WERI-Rb-1 (cell line): ENCODE data around the gene VCL.
"Not testable (repeated sequence)": the region's sequence is repeated elsewhere in the genome, so short reads cannot be mapped to it uniquely, and the experiment has no call there.

Source experiments
- DNase-seq: peaks from one replicate; pipeline ENCODE4 v3.0.0-alpha.2; 2020
- H3K27ac ChIP-seq: fragments of 250-450 bp; sonication (Bioruptor Pico); 2 replicates; pipeline ENCODE4 v1.5.1; 2020; ENCODE audit warnings: mild to moderate bottlenecking, moderate library complexity
- H3K27me3 ChIP-seq: fragments of 250-450 bp; sonication (Bioruptor Pico); 2 replicates; pipeline ENCODE4 v1.5.1; 2021; ENCODE audit warnings: mild to moderate bottlenecking, low read depth, moderate library complexity; ENCODE audit not compliant: insufficient read depth, severe bottlenecking
- H3K36me3 ChIP-seq: fragments of 250-450 bp; sonication (Bioruptor Pico); 2 replicates; pipeline ENCODE4 v1.5.1; 2020; ENCODE audit warnings: mild to moderate bottlenecking, moderate library complexity
- H3K4me3 ChIP-seq: 2 replicates; pipeline ENCODE4 v1.5.1; 2011; ENCODE audit warnings: low read depth, mild to moderate bottlenecking, control low read depth, low read length
- H3K9me3 ChIP-seq: fragments of 250-450 bp; sonication (Bioruptor Pico); 2 replicates; pipeline ENCODE4 v1.5.1; 2021; ENCODE audit warnings: mild to moderate bottlenecking, moderate library complexity; ENCODE audit not compliant: severe bottlenecking
- TF ChIP-seq, protein P1 (sequence below): IDR thresholded peaks from 2 replicates; pipeline ENCODE4 v1.5.1; 2011; ENCODE audit warnings: low read depth, mild to moderate bottlenecking, control low read depth, inconsistent platforms, low read length

Gene VCL

DNA sequence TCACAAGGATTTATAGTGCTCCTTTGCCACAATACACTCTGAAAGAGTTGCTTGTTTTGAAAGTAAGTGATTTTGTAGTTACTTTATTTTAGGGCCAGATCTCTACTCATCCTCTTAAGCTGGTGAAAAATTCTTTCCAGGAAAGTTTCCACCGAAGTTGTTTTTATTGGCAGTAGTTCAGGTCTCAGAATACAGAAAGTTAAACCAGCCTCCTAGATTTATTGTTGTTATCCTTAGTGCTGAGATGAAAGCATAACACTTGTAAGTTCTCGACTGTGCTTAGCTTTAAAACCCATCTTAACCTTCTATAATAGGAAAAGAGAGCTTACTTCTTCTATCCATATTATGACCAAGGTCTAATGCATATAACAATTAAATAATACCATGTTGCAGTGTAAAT is 147.2 kb downstream of the VCL start:
- Histone ChIP-seq H3K4me3 (no peak overlapping the region), H3K27ac (no peak overlapping the region), H3K9me3 (no peaks in the 10 kb centered on the region), H3K36me3 (peaks cover 26% of the 10 kb centered on the region), H3K27me3 (no peaks in the 10 kb centered on the region)
- DNase-seq: no peak
- TF ChIP-seq, protein P1, sequence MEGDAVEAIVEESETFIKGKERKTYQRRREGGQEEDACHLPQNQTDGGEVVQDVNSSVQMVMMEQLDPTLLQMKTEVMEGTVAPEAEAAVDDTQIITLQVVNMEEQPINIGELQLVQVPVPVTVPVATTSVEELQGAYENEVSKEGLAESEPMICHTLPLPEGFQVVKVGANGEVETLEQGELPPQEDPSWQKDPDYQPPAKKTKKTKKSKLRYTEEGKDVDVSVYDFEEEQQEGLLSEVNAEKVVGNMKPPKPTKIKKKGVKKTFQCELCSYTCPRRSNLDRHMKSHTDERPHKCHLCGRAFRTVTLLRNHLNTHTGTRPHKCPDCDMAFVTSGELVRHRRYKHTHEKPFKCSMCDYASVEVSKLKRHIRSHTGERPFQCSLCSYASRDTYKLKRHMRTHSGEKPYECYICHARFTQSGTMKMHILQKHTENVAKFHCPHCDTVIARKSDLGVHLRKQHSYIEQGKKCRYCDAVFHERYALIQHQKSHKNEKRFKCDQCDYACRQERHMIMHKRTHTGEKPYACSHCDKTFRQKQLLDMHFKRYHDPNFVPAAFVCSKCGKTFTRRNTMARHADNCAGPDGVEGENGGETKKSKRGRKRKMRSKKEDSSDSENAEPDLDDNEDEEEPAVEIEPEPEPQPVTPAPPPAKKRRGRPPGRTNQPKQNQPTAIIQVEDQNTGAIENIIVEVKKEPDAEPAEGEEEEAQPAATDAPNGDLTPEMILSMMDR: no peak

DNA sequence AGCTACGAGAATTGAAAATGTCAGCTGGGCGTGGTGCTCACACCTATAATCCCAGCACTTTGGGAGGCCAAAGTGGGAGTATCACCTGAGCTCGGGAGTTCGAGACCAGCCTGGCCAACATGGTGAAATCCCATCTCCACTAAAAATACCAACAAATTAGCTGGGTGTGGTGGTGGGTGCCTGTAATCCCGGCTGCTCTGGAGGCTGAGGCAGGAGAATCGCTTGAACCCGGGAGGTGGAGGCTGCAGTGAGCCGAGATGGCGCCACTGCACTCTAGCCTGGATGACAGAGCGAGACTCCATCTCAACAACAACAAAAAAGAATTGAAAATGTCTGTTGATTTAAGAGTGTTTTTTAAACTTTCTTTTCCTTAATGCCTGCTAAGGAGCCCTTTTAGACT is 149.1 kb downstream of the VCL start:
- H3K27ac ChIP-seq, H3K9me3 ChIP-seq, H3K4me3 ChIP-seq, H3K27me3 ChIP-seq, DNase-seq: not testable (repeated sequence)
- peaks cover 29% of the 10 kb centered on the region for H3K36me3 ChIP-seq

- H3K27ac ChIP-seq: peak within 1 kb of the TSS; percentile 99
- H3K36me3 ChIP-seq: peaks cover 23% of the 10 kb centered on the region
- DNase-seq: peak; percentile 86
- no peaks in the 10 kb centered on the region for H3K9me3 ChIP-seq
- peak within 1 kb of the TSS; percentile 69 for H3K4me3 ChIP-seq
- TF ChIP-seq, protein P1: no peak
- no peaks in the 10 kb centered on the region for H3K27me3 ChIP-seq
Measured at GRCh38 chr10:74150204-74150989, 152.5 kb downstream of the VCL start, which contains the start of gene AP3M1. Gene AP3M1 (minus strand): TSS chr10:74150828. CDS start chr10:74138379, 12,449 bp downstream.

GRCh38 chr10:74150990-74151878 is 153.3 kb downstream of the VCL start, which contains the start of gene ADK:
Gene ADK (plus strand): TSS chr10:74151221. CDS start chr10:74151279, 58 bp downstream.
- TF ChIP-seq, protein P1: peak; percentile 47
- H3K9me3 ChIP-seq: no peaks in the 10 kb centered on the region

DNA sequence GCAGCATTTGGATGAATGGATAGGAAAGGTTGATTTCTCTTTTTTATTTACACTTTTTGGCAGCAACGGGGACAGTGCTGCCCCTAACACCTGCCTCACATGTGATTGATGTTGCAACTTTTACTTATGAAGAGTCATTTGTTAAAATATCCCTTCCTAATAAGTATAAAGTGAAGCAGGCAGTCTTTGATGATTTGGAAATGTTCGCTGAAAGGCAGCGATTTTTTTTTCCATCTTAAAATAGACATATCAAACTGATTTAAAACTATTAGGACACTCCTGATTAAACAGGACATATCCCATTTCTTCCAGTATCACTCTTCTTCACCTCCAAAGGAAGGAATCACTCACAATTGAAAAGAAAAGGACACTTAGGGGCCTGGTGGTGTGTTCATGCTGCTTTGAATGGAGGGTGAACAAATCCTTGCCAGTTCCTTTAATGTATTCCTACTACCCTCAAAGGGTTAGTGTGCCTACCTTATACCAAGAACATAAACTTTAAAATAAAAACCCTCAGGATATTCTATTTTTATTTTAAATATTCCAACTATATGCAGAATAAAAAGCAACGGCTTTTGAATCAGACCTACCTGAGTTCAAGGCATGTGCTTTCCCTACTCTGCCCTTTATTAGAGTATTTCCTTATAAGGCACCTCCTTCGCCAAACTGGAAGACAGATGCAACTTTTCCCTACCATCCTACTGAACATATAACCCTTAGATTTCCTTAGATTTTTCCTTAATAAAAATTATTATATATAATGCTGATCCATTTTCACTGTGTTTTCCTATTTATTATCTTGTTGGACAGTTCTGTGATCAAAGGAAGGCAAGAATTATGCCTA is 154.2 kb downstream of the VCL start:
- Histone ChIP-seq H3K27me3 (no peaks in the 10 kb centered on the region), H3K27ac (peak overlapping the region; percentile 99), H3K36me3 (peaks cover 16% of the 10 kb centered on the region), H3K4me3 (peak overlapping the region; percentile 69), H3K9me3 (no peaks in the 10 kb centered on the region)
- no peak for DNase-seq
- TF ChIP-seq, protein P1: no peak

More at GRCh38 chr10:74150990-74151878, 153.3 kb downstream of the VCL start, which contains the start of gene ADK:
- Histone ChIP-seq H3K4me3 (peak within 1 kb of the TSS; percentile 69), H3K27me3 (no peaks in the 10 kb centered on the region), H3K27ac (peak within 1 kb of the TSS; percentile 99), H3K36me3 (peaks cover 23% of the 10 kb centered on the region)
- peak; percentile 100 for DNase-seq
